PC-3 (cell line): ENCODE results near the gene RAD54L2. TPM values are rescaled to one million over a fixed set of nuclear protein-coding genes. Genes with fewer than 3 reads are reported as not detected.
A peak's percentile ranks its signal among the peaks of the same experiment; 100 is the strongest.

Experiments used
- ATAC-seq: fragments of 200-7000 bp; cut with Tn5 transposase; 2 replicates; pipeline ENCODE4 v1.9.1; 2020; ENCODE audit warnings: mild to moderate bottlenecking, moderate library complexity
- BruUV-seq: library from RNA; stranded (reverse); fragments of 400-500 nt; replicated peaks from 2 replicates; lab custom pipeline; 2021; lab: Mats Ljungman, UMichigan
- CTCF ChIA-PET: fragments of 300-600 bp; sonication (Branson Sonifier 250); formaldehyde crosslinking; loops from one replicate; lab custom pipeline; 2022; ENCODE audit warnings: antibody characterized with exemption; lab: Charles Lee
- POLR2A ChIA-PET: fragments of 300-600 bp; sonication (Branson Sonifier 250); formaldehyde crosslinking; loops from one replicate; lab custom pipeline; 2022; ENCODE audit warnings: antibody characterized with exemption; ENCODE audit not compliant: unreplicated experiment; lab: Charles Lee
- DNase-seq: peaks from one replicate; pipeline ENCODE4 v3.0.0-alpha.2; 2015
- H2AFZ ChIP-seq: fragments of 300-600 bp; sonication (generic); 2 replicates; pipeline ENCODE4 v1.6.0; 2016; ENCODE audit warnings: antibody characterized with exemption, low read length
- H3F3A ChIP-seq: fragments of 300-600 bp; sonication (generic); one replicate; pipeline ENCODE4 v1.6.0; 2017; ENCODE audit warnings: antibody characterized with exemption, low read length, control low read depth, mild to moderate bottlenecking; ENCODE audit not compliant: unreplicated experiment
- H3K27ac ChIP-seq: fragments of 300-600 bp; sonication (generic); 2 replicates; pipeline ENCODE4 v1.5.1; 2016; ENCODE audit warnings: mild to moderate bottlenecking, low read length
- H3K27me3 ChIP-seq: fragments of 300-600 bp; sonication (generic); 2 replicates; pipeline ENCODE4 v1.6.1; 2016; ENCODE audit warnings: low read length, mixed read lengths
- H3K36me3 ChIP-seq: fragments of 300-600 bp; sonication (generic); 2 replicates; pipeline ENCODE4 v1.6.1; 2016; ENCODE audit warnings: low read depth, mixed run types, low read length, mixed read lengths
- H3K4me1 ChIP-seq: fragments of 300-600 bp; sonication (generic); 2 replicates; pipeline ENCODE4 v1.5.1; 2016; ENCODE audit warnings: low read length; ENCODE audit not compliant: insufficient read depth
- H3K4me2 ChIP-seq: fragments of 300-600 bp; sonication (generic); 2 replicates; pipeline ENCODE4 v1.6.0; 2016; ENCODE audit warnings: low read length
- H3K4me3 ChIP-seq: fragments of 300-600 bp; sonication (generic); 2 replicates; pipeline ENCODE4 v1.5.1; 2016; ENCODE audit warnings: mild to moderate bottlenecking, low read length, mixed read lengths
- H3K79me2 ChIP-seq: fragments of 300-600 bp; sonication (generic); 2 replicates; pipeline ENCODE4 v1.6.1; 2017; ENCODE audit warnings: low read length, mixed read lengths
- H3K9ac ChIP-seq: fragments of 300-600 bp; sonication (generic); 2 replicates; pipeline ENCODE4 v1.6.0; 2016; ENCODE audit warnings: mild to moderate bottlenecking, low read length
- H3K9me2 ChIP-seq: fragments of 300-600 bp; sonication (generic); replicated peaks from 2 replicates; pipeline ENCODE4 v1.6.1; 2016; ENCODE audit warnings: mixed run types, low read length, mixed read lengths
- H3K9me3 ChIP-seq: fragments of 300-600 bp; sonication (generic); 2 replicates; pipeline ENCODE4 v1.6.1; 2016; ENCODE audit warnings: low read length, mixed read lengths
- H4K20me1 ChIP-seq: fragments of 300-600 bp; sonication (generic); 2 replicates; pipeline ENCODE4 v1.6.1; 2016; ENCODE audit warnings: low read length, mixed read lengths
- CTCF ChIP-seq: fragments of 300-600 bp; sonication (generic); conservative IDR thresholded peaks from 2 replicates; pipeline ENCODE4 v1.5.1; 2017; ENCODE audit warnings: antibody characterized with exemption, low read depth, mild to moderate bottlenecking, low read length
- EZH2 ChIP-seq: fragments of 300-600 bp; sonication (generic); IDR thresholded peaks from one replicate; pipeline ENCODE4 v1.6.1; 2017; ENCODE audit warnings: antibody characterized with exemption, mild to moderate bottlenecking, low read length; ENCODE audit not compliant: unreplicated experiment
- EZH2phosphoT487 ChIP-seq: fragments of 300-600 bp; sonication (generic); IDR thresholded peaks from 2 replicates; pipeline ENCODE4 v1.6.1; 2018; ENCODE audit warnings: mild to moderate bottlenecking, antibody characterized with exemption, low read length, borderline replicate concordance
- intact Hi-C: fragments of 100-400 bp; cut with micrococcal nuclease; formaldehyde crosslinking; loops from 2 replicates; pipeline ENCODE4 v1.9.0; 2023
- total RNA-seq: library from RNA; depleted of rRNA; stranded (reverse); fragments of >200 nt; gene quantifications from 2 replicates; pipeline ENCODE4 v1.2.3, GENCODE V29; 2014

The RAD54L2 gene
- total RNA-seq, 1 experiment from 2014 or later = 17.7 TPM

GRCh38 chr3:51550080-51550819 lies 11.7 kb downstream of the RAD54L2 start:
- intact Hi-C loops = no loop called here
- Histone ChIP-seq H3K9ac (no peak overlapping the region), H3K36me3 (0 out of 2 replicates have a peak, but pooled peaks cover 8% of the 10 kb centered on the region), H3K4me2 (no peak overlapping the region), H4K20me1 (no peaks in the 10 kb centered on the region), H2AFZ (no peak overlapping the region), H3K27me3 (no peaks in the 10 kb centered on the region), H3K79me2 (peaks cover 6% of the 10 kb centered on the region; the same call in 1 of the 2 replicates), H3K9me3 (no peaks in the 10 kb centered on the region), H3K27ac (no peak overlapping the region), H3K9me2 (no peaks in the 10 kb centered on the region), H3F3A (no peaks in the 10 kb centered on the region), H3K4me1 (no peaks in the 10 kb centered on the region), H3K4me3 (no peak overlapping the region)
- ATAC-seq (no peak), DNase-seq (no peak)
- ChIA-PET POLR2A (no interaction called here), CTCF (interaction anchor here (0.6 kb wide), 1 partner anchor 119 kb away, joined by 3 read pairs; no protein-coding TSS in a partner anchor)
- BruUV-seq = no TSS peak
- no peak for TF ChIP-seq EZH2phosphoT487
- TF ChIP-seq CTCF = no peak
- no peak for TF ChIP-seq EZH2

- H4K20me1 ChIP-seq = no peaks in the 10 kb centered on the region
- no peak overlapping the region for H3K4me3 ChIP-seq
- H3K36me3 ChIP-seq = peaks cover 5% of the 10 kb centered on the region; the same call in 1 of the 2 replicates
- intact Hi-C loops = no loop called here
- POLR2A ChIA-PET = interaction anchor here (0.6 kb wide), 1 partner anchor 33 kb away, joined by 3 read pairs; no protein-coding TSS in a partner anchor
- no peaks in the 10 kb centered on the region for H3K9me3 ChIP-seq
- no peak overlapping the region for H3K4me2 ChIP-seq
- CTCF ChIA-PET = no interaction called here
- H3K27me3 ChIP-seq = no peaks in the 10 kb centered on the region
- 0 out of 2 replicates have a peak, but pooled peaks cover 7% of the 10 kb centered on the region for H3K79me2 ChIP-seq
- H3K9me2 ChIP-seq = no peaks in the 10 kb centered on the region
- H3K9ac ChIP-seq = no peak overlapping the region
- H3F3A ChIP-seq = no peaks in the 10 kb centered on the region
- no peak for TF ChIP-seq EZH2phosphoT487
- TF ChIP-seq CTCF = no peak
- H3K4me1 ChIP-seq = no peaks in the 10 kb centered on the region
- no peak for ATAC-seq
- no peak for DNase-seq
- no TSS peak for BruUV-seq
- no peak overlapping the region for H2AFZ ChIP-seq
- H3K27ac ChIP-seq = no peak overlapping the region
Observed at GRCh38 chr3:51557993-51558392, 19.5 kb downstream of the RAD54L2 start.

- Histone ChIP-seq H3K27me3 (no peaks in the 10 kb centered on the region), H3K36me3 (no peaks in the 10 kb centered on the region; the same call in 1 of the 2 replicates), H3K27ac (no peak overlapping the region), H3K79me2 (0 out of 2 replicates have a peak, but pooled peaks cover 7% of the 10 kb centered on the region), H3K4me3 (no peak overlapping the region), H2AFZ (no peak overlapping the region), H3K4me1 (no peaks in the 10 kb centered on the region), H3F3A (no peaks in the 10 kb centered on the region), H3K9ac (no peak overlapping the region), H3K4me2 (no peak overlapping the region), H4K20me1 (no peaks in the 10 kb centered on the region), H3K9me2 (no peaks in the 10 kb centered on the region), H3K9me3 (no peaks in the 10 kb centered on the region)
- TF ChIP-seq CTCF (no peak), EZH2phosphoT487 (no peak), EZH2 (no peak)
- ChIA-PET CTCF (no interaction called here), POLR2A (interaction anchor here (0.5 kb wide), 2 partner anchors 62 to 384 kb away, joined by 3 to 5 read pairs; no protein-coding TSS in a partner anchor)
- DNase-seq (peak; percentile 51), ATAC-seq (peak; percentile 24; the same call in 1 of the 2 replicates)
- intact Hi-C loops = no loop called here
- BruUV-seq = no TSS peak
Observed at GRCh38 chr3:51559411-51559888, 20.9 kb downstream of the RAD54L2 start.
